Astrocyte (in vitro differentiated cells and primary cell): ENCODE results near the gene TBC1D2.

ENCODE experiments used
- EZH2 ChIP-seq: IDR thresholded peaks from 2 replicates; pipeline ENCODE4 v1.6.1; 2012; ENCODE audit warnings: mild to moderate bottlenecking, low read length, inconsistent platforms; ENCODE audit not compliant: insufficient read depth
- TF ChIP-seq, protein P1 (sequence below): IDR thresholded peaks from 2 replicates; pipeline ENCODE4 v1.5.1; 2011; ENCODE audit warnings: low read depth, mild to moderate bottlenecking, inconsistent platforms, low read length, moderate library complexity; ENCODE audit not compliant: insufficient read depth

GRCh38 chr9:98178874-98179850 is 76.3 kb downstream of the TBC1D2 start:
- TF ChIP-seq, protein P1, sequence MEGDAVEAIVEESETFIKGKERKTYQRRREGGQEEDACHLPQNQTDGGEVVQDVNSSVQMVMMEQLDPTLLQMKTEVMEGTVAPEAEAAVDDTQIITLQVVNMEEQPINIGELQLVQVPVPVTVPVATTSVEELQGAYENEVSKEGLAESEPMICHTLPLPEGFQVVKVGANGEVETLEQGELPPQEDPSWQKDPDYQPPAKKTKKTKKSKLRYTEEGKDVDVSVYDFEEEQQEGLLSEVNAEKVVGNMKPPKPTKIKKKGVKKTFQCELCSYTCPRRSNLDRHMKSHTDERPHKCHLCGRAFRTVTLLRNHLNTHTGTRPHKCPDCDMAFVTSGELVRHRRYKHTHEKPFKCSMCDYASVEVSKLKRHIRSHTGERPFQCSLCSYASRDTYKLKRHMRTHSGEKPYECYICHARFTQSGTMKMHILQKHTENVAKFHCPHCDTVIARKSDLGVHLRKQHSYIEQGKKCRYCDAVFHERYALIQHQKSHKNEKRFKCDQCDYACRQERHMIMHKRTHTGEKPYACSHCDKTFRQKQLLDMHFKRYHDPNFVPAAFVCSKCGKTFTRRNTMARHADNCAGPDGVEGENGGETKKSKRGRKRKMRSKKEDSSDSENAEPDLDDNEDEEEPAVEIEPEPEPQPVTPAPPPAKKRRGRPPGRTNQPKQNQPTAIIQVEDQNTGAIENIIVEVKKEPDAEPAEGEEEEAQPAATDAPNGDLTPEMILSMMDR: no peak
- no peak for TF ChIP-seq EZH2
